Transverse colon (tissue), 4 donors: ENCODE measurements around the gene ZBP1. TPM values are rescaled to one million over a fixed set of nuclear protein-coding genes. Genes with fewer than 3 reads are reported as not detected.
A peak's percentile ranks its signal among the peaks of the same experiment; 100 is the strongest.

Source experiments
- DNase-seq: peaks from one replicate; pipeline ENCODE4 v3.0.0-alpha.2; 2019
- H3K27ac ChIP-seq, 4 donors: fragments of 200-600 bp; sonication (generic); 2 replicates each; pipeline ENCODE4 v1.5.1; 2016 to 2018; ENCODE audit warnings: inconsistent platforms in 4 of 4
- H3K27me3 ChIP-seq: fragments of 200-600 bp; sonication (generic); 2 replicates; pipeline ENCODE4 v1.5.1; 2017; ENCODE audit warnings: inconsistent platforms
- H3K36me3 ChIP-seq, 4 donors: fragments of 200-600 bp; sonication (generic); 2 replicates each; pipeline ENCODE4 v1.5.1; 2017 to 2019; ENCODE audit warnings: inconsistent platforms in 4 of 4
- H3K4me1 ChIP-seq, 4 donors: fragments of 200-600 bp; sonication (generic); 2 replicates each; pipeline ENCODE4 v1.5.1; 2017 to 2020; ENCODE audit warnings: inconsistent platforms in 4 of 4
- H3K4me3 ChIP-seq, 4 donors: fragments of 200-600 bp; sonication (generic); 1 replicate in 1 of 4; 2 replicates in 3 of 4; pipeline versions ENCODE4 v1.5.1 to v1.6.1; 2017 to 2019; ENCODE audit warnings: inconsistent platforms in 4 of 4
- H3K9me3 ChIP-seq, 2 donors: fragments of 200-600 bp; sonication (generic); 2 replicates each; pipeline ENCODE4 v1.5.1; 2017 to 2019; ENCODE audit warnings: inconsistent platforms in 2 of 2
- EP300 ChIP-seq: sonication (generic); formaldehyde crosslinking; IDR thresholded peaks from one replicate; pipeline ENCODE4 v1.6.1; 2017; ENCODE audit warnings: antibody characterized with exemption, low read depth
- POLR2A ChIP-seq: fragments of 450-650 bp; IDR thresholded peaks from one replicate; pipeline ENCODE4 v1.6.1; 2016; ENCODE audit warnings: antibody characterized with exemption, mild to moderate bottlenecking, moderate library complexity
- POLR2AphosphoS5 ChIP-seq, 3 donors: sonication (generic); formaldehyde crosslinking; IDR thresholded peaks; one replicate each; pipeline ENCODE4 v1.6.1; 2016; ENCODE audit warnings: antibody characterized with exemption in 3 of 3
- WGBS, 2 donors: methylation state at CpG; one replicate each; pipeline ENCODE4 v1.1.5; 2018; ENCODE audit warnings: low coverage in 1 of 2; 5-methylcytosine and 5-hydroxymethylcytosine counted together
- in situ Hi-C, 4 donors: fragments of 200-750 bp; cut with MboI; loops; one replicate each; pipeline versions ENCODE4 v1.15.0 to v1.15.1; 2017; ENCODE audit warnings: low sequenced_read_pairs in 3 of 4, low pct_ligation_motif_present in 1 of 4, low pct_unique_long_range_greater_than_20kb in 1 of 4
- intact Hi-C: fragments of 100-400 bp; cut with DNase I; formaldehyde crosslinking; loops from one replicate; pipeline ENCODE4 v1.15.1; 2023; ENCODE audit warnings: low total_unique reads
- total RNA-seq, 4 donors: library from RNA; depleted of rRNA; stranded (reverse); fragments of >200 nt; gene quantifications; one replicate each; pipeline ENCODE4 v1.1.0, GENCODE V29; 2016
- TF ChIP-seq, protein P1 (sequence below), 5 experiments: fragments of 200-600 bp in 3 of 5; fragments of 450-650 bp in 2 of 5; sonication (generic) in 3 of 5; IDR thresholded peaks; 1 replicate in 2 of 5; 2 replicates in 3 of 5; pipeline ENCODE4 v1.5.1; 2016 to 2017; ENCODE audit warnings: antibody characterized with exemption in 5 of 5, inconsistent platforms in 3 of 5, mild to moderate bottlenecking in 2 of 5, moderate library complexity in 1 of 5

Gene ZBP1
- total RNA-seq, 4 donors from 2014 or later: 1.6 to 4.4 TPM; not detected in 2

- peak; percentile 52 for DNase-seq
- WGBS, 2 donors: 20 to 49% methylated on average over 5 of the region's 5 CpGs
- Histone ChIP-seq H3K4me3 (no peak overlapping the region), H3K36me3 (no peaks in the 10 kb centered on the region), H3K27ac (peak overlapping the region; percentile 53 to 62 (median 58)), H3K27me3 (no peaks in the 10 kb centered on the region), H3K4me1 (peaks cover 0 to 14% (median 5%) of the 10 kb centered on the region in 4 donors), H3K9me3 (no peaks in the 10 kb centered on the region)
- in situ Hi-C loops (loop anchor here in 2 of 4 donors (10.0 to 25.0 kb wide), 2 partner anchors 218 to 600 kb away; partner anchors contain the start of gene RBM38 (in 1 of the 2)), intact Hi-C loops (no loop called here)
- no peak for TF ChIP-seq EP300
- TF ChIP-seq, protein P1, sequence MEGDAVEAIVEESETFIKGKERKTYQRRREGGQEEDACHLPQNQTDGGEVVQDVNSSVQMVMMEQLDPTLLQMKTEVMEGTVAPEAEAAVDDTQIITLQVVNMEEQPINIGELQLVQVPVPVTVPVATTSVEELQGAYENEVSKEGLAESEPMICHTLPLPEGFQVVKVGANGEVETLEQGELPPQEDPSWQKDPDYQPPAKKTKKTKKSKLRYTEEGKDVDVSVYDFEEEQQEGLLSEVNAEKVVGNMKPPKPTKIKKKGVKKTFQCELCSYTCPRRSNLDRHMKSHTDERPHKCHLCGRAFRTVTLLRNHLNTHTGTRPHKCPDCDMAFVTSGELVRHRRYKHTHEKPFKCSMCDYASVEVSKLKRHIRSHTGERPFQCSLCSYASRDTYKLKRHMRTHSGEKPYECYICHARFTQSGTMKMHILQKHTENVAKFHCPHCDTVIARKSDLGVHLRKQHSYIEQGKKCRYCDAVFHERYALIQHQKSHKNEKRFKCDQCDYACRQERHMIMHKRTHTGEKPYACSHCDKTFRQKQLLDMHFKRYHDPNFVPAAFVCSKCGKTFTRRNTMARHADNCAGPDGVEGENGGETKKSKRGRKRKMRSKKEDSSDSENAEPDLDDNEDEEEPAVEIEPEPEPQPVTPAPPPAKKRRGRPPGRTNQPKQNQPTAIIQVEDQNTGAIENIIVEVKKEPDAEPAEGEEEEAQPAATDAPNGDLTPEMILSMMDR (IDR thresholded peaks at IDR 0.05): no peak
- peak in 2 of 3 donors; percentile 7 to 39 for TF ChIP-seq POLR2AphosphoS5 (IDR thresholded peaks at IDR 0.05)
Measured at GRCh38 chr20:57605045-57605444, 15.2 kb downstream of the ZBP1 start.

DNA sequence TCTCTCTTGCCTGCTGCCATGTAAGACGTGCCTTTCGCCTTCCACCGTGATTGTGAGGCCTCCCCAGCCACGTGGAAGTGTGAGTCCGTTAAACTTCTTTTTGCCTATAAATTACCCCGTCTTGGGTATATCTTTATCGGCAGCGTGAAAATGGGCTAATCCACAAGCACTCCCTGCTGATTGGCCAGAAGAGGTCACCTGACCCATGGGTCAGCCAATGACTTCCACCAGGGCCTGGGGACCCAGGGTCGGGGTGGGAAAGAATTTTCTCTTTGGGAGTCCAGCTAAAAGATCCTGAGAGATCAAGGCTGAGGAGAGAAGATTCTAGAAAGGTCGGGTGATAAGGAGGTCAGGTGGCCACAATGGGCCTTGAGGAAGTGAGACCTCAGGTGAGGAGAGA lies 17.1 kb downstream of the ZBP1 start:
- no peak for DNase-seq
- Histone ChIP-seq H3K27ac (no peak overlapping the region), H3K36me3 (no peaks in the 10 kb centered on the region), H3K9me3 (no peaks in the 10 kb centered on the region), H3K4me1 (peaks cover 0 to 14% (median 5%) of the 10 kb centered on the region in 4 donors), H3K4me3 (no peak overlapping the region), H3K27me3 (no peaks in the 10 kb centered on the region)
- intact Hi-C loops (no loop called here), in situ Hi-C loops (loop anchor here (5.0 to 25.0 kb wide), 5 partner anchors 216 to 609 kb away; partner anchors contain the start of gene RBM38 (in 1 of the 4))
- TF ChIP-seq, protein P1 (IDR thresholded peaks at IDR 0.05): no peak
- no peak for TF ChIP-seq POLR2A
- no peak for TF ChIP-seq POLR2AphosphoS5 (IDR thresholded peaks at IDR 0.05)
- no peak for TF ChIP-seq EP300
- WGBS, 2 donors: 64 to 89% methylated on average over 2 to 10 of the region's 10 CpGs

DNA sequence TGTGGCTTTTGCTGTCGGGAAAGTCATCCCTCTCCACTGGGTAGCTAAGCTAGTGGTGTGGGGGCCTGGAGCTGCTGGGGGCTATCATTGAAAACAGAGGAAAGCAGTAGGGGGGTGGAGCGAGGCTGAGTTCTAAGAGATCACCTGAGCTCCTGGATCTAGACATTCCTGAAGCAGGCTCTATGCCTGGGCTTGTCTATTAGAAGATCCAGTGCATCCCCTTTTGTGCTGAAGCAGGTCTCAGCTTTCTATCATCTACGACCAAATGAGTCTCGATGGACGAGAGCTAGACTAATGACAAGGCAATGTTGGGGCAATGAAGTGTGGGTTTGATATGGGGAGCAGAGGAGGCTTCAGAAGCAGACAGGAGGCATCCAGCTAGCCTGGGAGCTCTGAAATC lies 18.5 kb downstream of the ZBP1 start:
- in situ Hi-C loops: loop anchor here (5.0 to 25.0 kb wide), 5 partner anchors 214 to 611 kb away; partner anchors contain the start of gene RBM38 (in 1 of the 4)
- no peaks in the 10 kb centered on the region for H3K27me3 ChIP-seq
- H3K27ac ChIP-seq: no peak overlapping the region
- no peaks in the 10 kb centered on the region for H3K36me3 ChIP-seq
- H3K4me1 ChIP-seq: peaks cover 3 to 20% (median 8%) of the 10 kb centered on the region in 4 donors
- 72 to 100% methylated on average over 4 to 5 of the region's 5 CpGs for WGBS, 2 donors
- DNase-seq: no peak
- TF ChIP-seq EP300 (no peak), POLR2AphosphoS5 (IDR thresholded peaks at IDR 0.05) (no peak), POLR2A (no peak)
- TF ChIP-seq, protein P1 (IDR thresholded peaks at IDR 0.05): no peak
- no peaks in the 10 kb centered on the region for H3K9me3 ChIP-seq
- intact Hi-C loops: no loop called here
- no peak overlapping the region for H3K4me3 ChIP-seq

GRCh38 chr20:57601211-57601570 lies 19.0 kb downstream of the ZBP1 start:
- DNase-seq: no peak
- TF ChIP-seq, protein P1 (IDR thresholded peaks at IDR 0.05): no peak
- no peak for TF ChIP-seq POLR2AphosphoS5 (IDR thresholded peaks at IDR 0.05)
- TF ChIP-seq EP300: no peak
- no peak for TF ChIP-seq POLR2A
- H3K4me3 ChIP-seq: no peak overlapping the region
- 81% methylated on average over 2 of the region's 2 CpGs; no CpG with 5 or more reads in 1 of the 2 donors for WGBS, 2 donors
- H3K36me3 ChIP-seq: no peaks in the 10 kb centered on the region
- H3K9me3 ChIP-seq: no peaks in the 10 kb centered on the region
- in situ Hi-C loops: loop anchor here (5.0 to 25.0 kb wide), 5 partner anchors 214 to 611 kb away; partner anchors contain the start of gene RBM38 (in 1 of the 4)
- H3K4me1 ChIP-seq: peaks cover 3 to 22% (median 8%) of the 10 kb centered on the region in 4 donors
- H3K27ac ChIP-seq: no peak overlapping the region
- intact Hi-C loops: no loop called here
- H3K27me3 ChIP-seq: no peaks in the 10 kb centered on the region
